22Rv1 (cell line): Measurements from ENCODE around the gene BCKDK.

Source experiments
- CTCF ChIP-seq: fragments of 450-650 bp; IDR thresholded peaks from 2 replicates; pipeline ENCODE4 v1.5.1; 2017; ENCODE audit warnings: mild to moderate bottlenecking
- ZFX ChIP-seq: fragments of 450-650 bp; IDR thresholded peaks from 2 replicates; pipeline ENCODE4 v1.6.1; 2017; ENCODE audit warnings: antibody characterized with exemption, borderline replicate concordance

GRCh38 chr16:31108794-31109558, 790 bp downstream of the BCKDK start:
- TF ChIP-seq CTCF, result no peak
- no peak for TF ChIP-seq ZFX
